ENCODE data around the gene ADGRB3.

DNA sequence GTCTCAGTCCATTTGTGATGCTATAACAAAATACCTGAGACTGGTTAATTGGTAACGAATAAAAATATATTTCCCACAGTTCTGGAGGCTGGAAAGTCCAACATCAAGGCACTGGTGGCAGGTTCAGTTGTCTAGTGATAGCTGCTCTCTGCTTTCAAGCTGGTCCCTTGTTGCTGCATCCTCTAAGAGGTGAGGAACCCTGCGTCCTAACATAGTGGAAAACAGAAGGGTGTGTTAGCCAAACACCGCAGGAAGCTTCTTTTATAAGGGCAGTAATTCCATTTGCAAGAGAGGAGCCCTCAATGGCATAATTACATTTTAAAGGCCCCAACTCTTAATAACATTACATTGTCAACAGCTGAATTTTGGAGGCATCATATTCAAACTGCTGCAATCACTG is 372.7 kb downstream of the ADGRB3 start:
- TF ChIP-seq, protein P1, sequence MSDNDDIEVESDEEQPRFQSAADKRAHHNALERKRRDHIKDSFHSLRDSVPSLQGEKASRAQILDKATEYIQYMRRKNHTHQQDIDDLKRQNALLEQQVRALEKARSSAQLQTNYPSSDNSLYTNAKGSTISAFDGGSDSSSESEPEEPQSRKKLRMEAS (IDR thresholded peaks at IDR 0.05; ENCODE audit: insufficient read depth, insufficient read length): no peak
- TF ChIP-seq, protein P2, sequence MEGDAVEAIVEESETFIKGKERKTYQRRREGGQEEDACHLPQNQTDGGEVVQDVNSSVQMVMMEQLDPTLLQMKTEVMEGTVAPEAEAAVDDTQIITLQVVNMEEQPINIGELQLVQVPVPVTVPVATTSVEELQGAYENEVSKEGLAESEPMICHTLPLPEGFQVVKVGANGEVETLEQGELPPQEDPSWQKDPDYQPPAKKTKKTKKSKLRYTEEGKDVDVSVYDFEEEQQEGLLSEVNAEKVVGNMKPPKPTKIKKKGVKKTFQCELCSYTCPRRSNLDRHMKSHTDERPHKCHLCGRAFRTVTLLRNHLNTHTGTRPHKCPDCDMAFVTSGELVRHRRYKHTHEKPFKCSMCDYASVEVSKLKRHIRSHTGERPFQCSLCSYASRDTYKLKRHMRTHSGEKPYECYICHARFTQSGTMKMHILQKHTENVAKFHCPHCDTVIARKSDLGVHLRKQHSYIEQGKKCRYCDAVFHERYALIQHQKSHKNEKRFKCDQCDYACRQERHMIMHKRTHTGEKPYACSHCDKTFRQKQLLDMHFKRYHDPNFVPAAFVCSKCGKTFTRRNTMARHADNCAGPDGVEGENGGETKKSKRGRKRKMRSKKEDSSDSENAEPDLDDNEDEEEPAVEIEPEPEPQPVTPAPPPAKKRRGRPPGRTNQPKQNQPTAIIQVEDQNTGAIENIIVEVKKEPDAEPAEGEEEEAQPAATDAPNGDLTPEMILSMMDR (IDR thresholded peaks at IDR 0.05; ENCODE audit: extremely low read depth in 1 of 2, insufficient read depth in 1 of 2, low read depth in 1 of 2, low read length in 2 of 2): no peak
- TF ChIP-seq POLR2A (IDR thresholded peaks at IDR 0.05; ENCODE audit: low read depth, low read length): no peak
- TF ChIP-seq POLR2AphosphoS5 (IDR thresholded peaks at IDR 0.05; ENCODE audit: insufficient read depth, low read depth, low read length): no peak
- TF ChIP-seq EZH2 (IDR thresholded peaks at IDR 0.05; ENCODE audit: borderline replicate concordance, low read depth, low read length, severe bottlenecking): no peak
- TF ChIP-seq GATA2 (IDR thresholded peaks at IDR 0.05; ENCODE audit: insufficient read depth, insufficient read length, low read depth, low read length): no peak
- no peak for TF ChIP-seq MYC (IDR thresholded peaks at IDR 0.05; ENCODE audit: low read depth, low read length)
